MG63 (cell line): ENCODE data around the gene TBCE. TPM values are rescaled to one million over a fixed set of nuclear protein-coding genes. Genes with fewer than 3 reads are reported as not detected.

Source experiments
- DNase-seq: peaks from one replicate; pipeline ENCODE4 v3.0.0-alpha.2; 2020
- H3K27me3 ChIP-seq: fragments of 250-450 bp; sonication (Bioruptor Pico); 2 replicates; pipeline ENCODE4 v1.5.1; 2020; ENCODE audit warnings: mild to moderate bottlenecking, moderate library complexity
- H3K36me3 ChIP-seq: fragments of 250-450 bp; sonication (Bioruptor Pico); 2 replicates; pipeline ENCODE4 v1.5.1; 2020; ENCODE audit warnings: mild to moderate bottlenecking, moderate library complexity
- H3K4me3 ChIP-seq: fragments of 250-450 bp; sonication (Bioruptor Pico); 2 replicates; pipeline ENCODE4 v1.5.1; 2020; ENCODE audit warnings: mild to moderate bottlenecking, moderate library complexity
- H3K9me3 ChIP-seq: fragments of 250-450 bp; sonication (Bioruptor Pico); 2 replicates; pipeline ENCODE4 v1.5.1; 2020; ENCODE audit warnings: mild to moderate bottlenecking, moderate library complexity
- total RNA-seq: library from RNA; depleted of rRNA; stranded (reverse); fragments of >200 nt; shearing (Covaris generic); gene quantifications from 2 replicates; pipeline ENCODE4 v1.2.3, GENCODE V29; 2014; ENCODE audit warnings: low replicate concordance

TBCE gene
- total RNA-seq, 1 experiment from 2014 or later = 63.4 TPM

DNA sequence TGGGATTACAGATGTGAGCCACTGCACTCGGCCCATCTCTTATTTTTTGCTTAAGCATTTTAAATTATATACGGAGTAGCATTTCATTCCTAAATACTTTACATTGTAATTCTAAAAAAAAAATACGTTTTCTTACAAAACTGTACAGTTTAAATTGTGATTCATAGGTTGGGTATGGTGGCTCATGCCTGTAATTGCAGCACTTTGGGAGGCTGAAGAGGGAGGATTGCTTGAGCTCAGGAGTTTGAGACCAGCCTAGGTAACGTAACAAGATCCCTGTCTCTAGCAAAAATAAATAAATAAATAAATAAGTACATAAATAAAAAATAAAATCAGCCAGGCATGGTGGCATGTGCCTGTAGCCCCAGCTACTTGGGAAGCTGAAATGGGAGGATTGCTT, 24.6 kb downstream of the TBCE start:
- Histone ChIP-seq H3K36me3 (peaks cover 8% of the 10 kb centered on the region; the same call in 1 of the 2 replicates), H3K9me3 (no peaks in the 10 kb centered on the region), H3K27me3 (no peaks in the 10 kb centered on the region), H3K4me3 (no peak overlapping the region)
- DNase-seq = no peak

DNA sequence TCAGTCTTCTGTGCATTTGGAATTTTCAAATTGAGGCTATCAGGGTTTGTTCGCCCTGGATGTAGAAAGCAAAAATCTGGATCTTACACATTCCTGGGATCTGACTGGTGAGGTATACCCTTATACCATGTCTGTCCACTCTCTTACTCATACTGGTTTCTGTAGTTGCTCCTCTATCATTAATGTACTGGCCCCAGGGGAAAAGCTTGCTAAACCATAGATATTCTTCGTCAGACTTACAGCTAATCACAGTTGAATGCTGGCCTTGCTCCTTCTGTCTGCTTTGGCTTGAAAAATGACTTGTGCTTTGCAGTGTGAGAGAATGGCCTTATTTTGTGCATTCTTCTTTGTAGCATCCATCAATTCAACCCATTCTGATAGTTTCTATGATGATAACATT, 30.5 kb downstream of the TBCE start:
- DNase-seq = peak; percentile 26
- no peaks in the 10 kb centered on the region for H3K9me3 ChIP-seq
- H3K4me3 ChIP-seq = no peak overlapping the region
- H3K36me3 ChIP-seq = peaks cover 7% of the 10 kb centered on the region
- no peaks in the 10 kb centered on the region for H3K27me3 ChIP-seq

DNA sequence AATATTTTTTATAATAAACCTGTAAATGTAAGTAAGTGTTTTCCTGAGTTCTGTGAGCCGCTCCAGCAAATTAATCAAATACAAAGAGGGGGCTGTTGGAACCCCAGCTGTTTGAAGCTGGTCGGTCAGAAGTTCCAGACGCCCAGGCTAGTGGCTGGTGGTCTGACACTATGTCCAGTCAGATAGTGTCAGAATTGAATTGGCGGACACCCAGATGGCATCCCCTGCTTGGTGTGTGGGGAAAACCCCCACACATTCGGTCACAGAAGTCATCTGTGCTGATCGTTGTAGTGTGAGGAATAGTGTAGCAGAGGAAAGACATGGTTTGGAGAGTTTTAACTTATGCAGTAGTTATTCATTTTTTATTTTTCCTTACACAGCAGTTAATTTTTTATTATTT, 32.4 kb downstream of the TBCE start:
- DNase-seq = no peak
- no peaks in the 10 kb centered on the region for H3K27me3 ChIP-seq

DNA sequence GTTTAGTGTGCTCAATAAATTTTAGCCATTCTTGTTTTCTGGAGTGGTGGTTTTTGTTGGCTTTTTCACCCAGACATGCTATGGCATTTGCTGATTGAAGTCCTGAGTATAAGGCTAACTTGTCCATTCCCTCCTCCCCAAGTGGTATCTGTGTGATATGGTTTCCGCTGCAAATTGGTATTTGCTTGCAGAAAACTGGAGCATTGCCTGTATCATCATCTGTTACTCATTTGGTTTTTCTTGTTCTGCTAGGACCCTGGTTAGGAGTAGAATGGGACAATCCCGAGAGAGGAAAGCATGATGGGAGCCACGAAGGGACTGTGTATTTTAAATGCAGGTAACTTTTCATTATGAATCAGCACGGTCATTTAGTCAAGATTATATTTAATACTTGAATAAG, 34.0 kb downstream of the TBCE start:
- no peaks in the 10 kb centered on the region for H3K9me3 ChIP-seq
- H3K36me3 ChIP-seq = peaks cover 20% of the 10 kb centered on the region
- no peak for DNase-seq

More for the DNA sequence above, 32.4 kb downstream of the TBCE start:
- Histone ChIP-seq H3K36me3 (peaks cover 17% of the 10 kb centered on the region), H3K4me3 (no peak overlapping the region), H3K9me3 (no peaks in the 10 kb centered on the region)

GRCh38 chr1:235402457-235403200, 35.4 kb downstream of the TBCE start:
- Histone ChIP-seq H3K9me3 (no peaks in the 10 kb centered on the region), H3K4me3 (no peak overlapping the region), H3K36me3 (peaks cover 20% of the 10 kb centered on the region), H3K27me3 (no peaks in the 10 kb centered on the region)
- no peak for DNase-seq

More for the DNA sequence above, 34.0 kb downstream of the TBCE start:
- H3K27me3 ChIP-seq = no peaks in the 10 kb centered on the region
- H3K4me3 ChIP-seq = no peak overlapping the region

DNA sequence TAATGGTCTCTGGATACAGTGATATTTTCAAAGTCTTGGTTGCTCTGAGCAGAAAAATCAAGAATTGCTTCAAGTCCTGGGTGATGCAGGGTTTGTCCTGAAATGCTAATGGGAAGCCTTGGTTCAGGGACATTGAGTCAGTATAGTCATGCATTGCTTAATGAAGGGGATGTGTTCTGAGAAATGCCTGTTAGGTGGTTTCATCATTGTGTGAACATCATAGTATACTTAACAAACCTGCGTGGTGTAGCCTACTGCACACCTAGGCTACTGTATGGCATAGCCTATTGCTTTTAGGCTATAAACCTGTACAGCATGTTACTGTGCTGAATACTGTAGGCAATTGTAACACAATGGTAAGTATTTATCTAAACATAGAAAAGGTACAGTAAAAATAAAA, 36.4 kb downstream of the TBCE start:
- H3K9me3 ChIP-seq = no peaks in the 10 kb centered on the region
- H3K27me3 ChIP-seq = no peaks in the 10 kb centered on the region
- no peak for DNase-seq
- H3K4me3 ChIP-seq = no peak overlapping the region
- H3K36me3 ChIP-seq = peaks cover 20% of the 10 kb centered on the region

GRCh38 chr1:235404190-235404589, 37.0 kb downstream of the TBCE start:
- no peaks in the 10 kb centered on the region for H3K9me3 ChIP-seq

DNA sequence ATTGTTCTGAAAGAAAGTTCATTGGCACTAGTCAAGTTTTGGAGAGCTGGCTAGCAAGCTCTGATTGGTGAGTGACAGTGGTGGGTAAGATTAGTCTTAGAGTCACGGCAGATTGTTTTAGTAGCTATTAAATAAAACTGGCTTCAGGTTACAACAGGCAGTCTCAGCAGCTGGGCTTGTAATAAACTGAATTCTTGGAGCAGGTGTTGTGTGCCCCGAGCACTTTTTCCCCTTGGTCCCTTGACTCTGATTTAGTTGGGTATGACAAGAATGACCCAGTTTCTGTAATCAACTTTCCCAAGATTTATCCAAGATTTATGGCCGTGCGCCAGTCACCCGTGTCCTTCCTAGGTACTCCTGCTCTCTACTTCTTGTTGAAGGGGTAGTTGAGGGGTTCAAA, 40.2 kb downstream of the TBCE start:
- DNase-seq = no peak
- peaks cover 15% of the 10 kb centered on the region for H3K36me3 ChIP-seq
- H3K27me3 ChIP-seq = no peaks in the 10 kb centered on the region
- no peak overlapping the region for H3K4me3 ChIP-seq
- H3K9me3 ChIP-seq = no peaks in the 10 kb centered on the region

More at GRCh38 chr1:235404190-235404589, 37.0 kb downstream of the TBCE start:
- no peaks in the 10 kb centered on the region for H3K27me3 ChIP-seq
- no peak for DNase-seq
- peaks cover 20% of the 10 kb centered on the region for H3K36me3 ChIP-seq
- H3K4me3 ChIP-seq = no peak overlapping the region

GRCh38 chr1:235408503-235408960, 41.3 kb downstream of the TBCE start:
- peaks cover 5% of the 10 kb centered on the region for H3K36me3 ChIP-seq
- no peaks in the 10 kb centered on the region for H3K9me3 ChIP-seq
- no peak for DNase-seq
- no peak overlapping the region for H3K4me3 ChIP-seq
- H3K27me3 ChIP-seq = no peaks in the 10 kb centered on the region

- no peak overlapping the region for H3K4me3 ChIP-seq
- DNase-seq = no peak
- H3K27me3 ChIP-seq = no peaks in the 10 kb centered on the region
- H3K9me3 ChIP-seq = no peaks in the 10 kb centered on the region
- H3K36me3 ChIP-seq = peaks cover 4% of the 10 kb centered on the region
Observed at GRCh38 chr1:235409042-235409820, 42.0 kb downstream of the TBCE start.

DNA sequence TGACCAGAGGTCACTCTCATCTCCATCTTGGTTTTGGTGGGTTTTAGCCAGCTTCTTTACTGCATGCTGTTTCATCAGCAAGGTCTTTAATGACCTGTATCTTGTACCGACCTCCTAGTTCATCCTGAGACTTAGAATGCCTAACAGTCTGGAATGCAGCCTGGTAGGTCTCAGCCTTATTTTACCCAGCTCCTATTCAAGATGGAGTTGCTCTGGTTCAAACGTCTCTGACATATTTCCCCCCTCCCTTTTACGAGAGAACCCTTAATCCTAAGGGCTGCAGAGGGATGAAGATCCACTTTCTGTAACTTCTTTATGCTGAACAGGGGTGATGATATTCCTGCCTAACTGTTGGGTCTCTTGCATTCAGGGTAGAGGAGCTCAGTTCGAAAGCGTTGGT, 43.2 kb downstream of the TBCE start:
- no peaks in the 10 kb centered on the region for H3K27me3 ChIP-seq
- H3K4me3 ChIP-seq = no peak overlapping the region
- DNase-seq = no peak
- H3K36me3 ChIP-seq = peaks cover 14% of the 10 kb centered on the region
- no peaks in the 10 kb centered on the region for H3K9me3 ChIP-seq

- Histone ChIP-seq H3K27me3 (no peaks in the 10 kb centered on the region), H3K9me3 (no peaks in the 10 kb centered on the region), H3K4me3 (no peak overlapping the region), H3K36me3 (peaks cover 14% of the 10 kb centered on the region)
- DNase-seq = no peak
Observed at GRCh38 chr1:235411489-235412486, 44.6 kb downstream of the TBCE start.

DNA sequence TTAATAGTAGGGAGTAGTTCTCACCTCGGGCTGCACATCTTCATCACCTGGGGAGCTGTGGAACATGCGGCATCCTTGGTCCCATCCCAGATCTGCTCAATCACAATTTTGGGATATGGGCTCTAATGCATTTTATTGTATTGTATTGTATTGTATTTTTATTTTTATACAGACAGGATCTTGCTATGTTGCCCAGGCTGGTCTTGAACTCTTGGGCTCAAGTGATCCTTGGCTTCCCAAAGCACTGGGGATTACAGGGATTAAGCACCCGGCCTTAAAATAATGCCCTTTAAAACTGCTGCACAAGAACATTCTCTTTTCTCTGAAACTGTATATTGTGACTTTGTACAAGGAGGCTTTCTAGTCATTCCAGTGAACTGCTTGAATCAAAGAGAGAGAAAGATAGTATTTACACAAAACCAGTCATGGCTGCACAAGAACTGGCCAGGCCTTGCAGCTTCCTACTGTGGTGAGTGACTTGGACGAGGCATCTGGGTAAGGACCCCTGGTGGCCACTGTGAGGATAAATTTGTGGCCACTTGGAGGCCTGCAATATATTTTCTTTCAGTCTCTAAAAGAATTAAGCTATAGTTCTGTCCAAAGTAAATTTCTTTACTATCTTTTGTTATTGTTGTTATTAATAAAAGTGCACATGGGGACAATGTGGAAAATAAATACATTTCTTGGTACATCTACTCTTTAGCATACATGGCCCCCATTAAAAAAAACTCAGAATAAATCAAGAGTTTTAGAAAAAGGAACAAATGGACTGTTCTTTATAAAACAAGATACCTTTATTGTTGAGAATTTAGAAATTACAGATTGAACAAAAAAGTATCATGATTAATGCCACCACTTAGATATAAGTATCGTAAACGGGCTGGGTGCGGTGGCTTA, 48.0 kb downstream of the TBCE start:
- Histone ChIP-seq H3K9me3 (no peaks in the 10 kb centered on the region), H3K27me3 (no peaks in the 10 kb centered on the region), H3K4me3 (no peak overlapping the region), H3K36me3 (peaks cover 23% of the 10 kb centered on the region)
- peak; percentile 77 for DNase-seq

DNA sequence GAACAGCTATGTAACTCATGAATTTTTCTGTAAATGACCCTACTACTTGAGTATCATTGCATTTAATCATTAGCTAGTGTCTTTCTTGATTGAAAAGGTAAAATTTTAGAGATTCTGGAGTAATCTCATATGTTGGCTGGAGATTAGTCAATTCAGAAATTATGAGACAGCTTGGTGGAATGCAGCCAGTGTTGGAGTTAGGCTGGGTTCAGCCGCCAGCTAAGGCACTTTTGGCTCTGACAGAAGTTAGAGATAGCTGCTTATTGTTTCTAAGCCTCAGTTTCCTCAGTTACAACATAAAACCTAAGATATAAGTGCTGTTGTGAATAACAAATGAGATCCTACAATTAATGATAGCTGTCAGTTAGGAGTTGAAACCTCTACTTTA, 49.4 kb downstream of the TBCE start:
- DNase-seq = peak; percentile 41
- peaks cover 23% of the 10 kb centered on the region for H3K36me3 ChIP-seq
- H3K27me3 ChIP-seq = no peaks in the 10 kb centered on the region
- no peaks in the 10 kb centered on the region for H3K9me3 ChIP-seq
- H3K4me3 ChIP-seq = no peak overlapping the region

GRCh38 chr1:235417086-235417697, 50.0 kb downstream of the TBCE start:
- Histone ChIP-seq H3K27me3 (no peaks in the 10 kb centered on the region), H3K4me3 (no peak overlapping the region), H3K36me3 (peaks cover 23% of the 10 kb centered on the region), H3K9me3 (no peaks in the 10 kb centered on the region)
- peak; percentile 39 for DNase-seq
